GM18951 (cell line): Measurements from ENCODE around the gene ITPR1.

Experiments
- POLR2A ChIP-seq: IDR thresholded peaks from 4 replicates; pipeline ENCODE4 v1.6.1; 2011; ENCODE audit warnings: mild to moderate bottlenecking; ENCODE audit not compliant: insufficient read length, insufficient read depth; ENCODE audit errors: extremely low read depth
- in situ Hi-C: fragments of 300-500 bp; cut with MboI; formaldehyde crosslinking; loops from one replicate; pipeline ENCODE4 v1.12.0; 2022; ENCODE audit warnings: low sequenced_read_pairs, mixed read lengths, inconsistent platforms; ENCODE audit not compliant: unreplicated experiment

The ITPR1 gene

DNA sequence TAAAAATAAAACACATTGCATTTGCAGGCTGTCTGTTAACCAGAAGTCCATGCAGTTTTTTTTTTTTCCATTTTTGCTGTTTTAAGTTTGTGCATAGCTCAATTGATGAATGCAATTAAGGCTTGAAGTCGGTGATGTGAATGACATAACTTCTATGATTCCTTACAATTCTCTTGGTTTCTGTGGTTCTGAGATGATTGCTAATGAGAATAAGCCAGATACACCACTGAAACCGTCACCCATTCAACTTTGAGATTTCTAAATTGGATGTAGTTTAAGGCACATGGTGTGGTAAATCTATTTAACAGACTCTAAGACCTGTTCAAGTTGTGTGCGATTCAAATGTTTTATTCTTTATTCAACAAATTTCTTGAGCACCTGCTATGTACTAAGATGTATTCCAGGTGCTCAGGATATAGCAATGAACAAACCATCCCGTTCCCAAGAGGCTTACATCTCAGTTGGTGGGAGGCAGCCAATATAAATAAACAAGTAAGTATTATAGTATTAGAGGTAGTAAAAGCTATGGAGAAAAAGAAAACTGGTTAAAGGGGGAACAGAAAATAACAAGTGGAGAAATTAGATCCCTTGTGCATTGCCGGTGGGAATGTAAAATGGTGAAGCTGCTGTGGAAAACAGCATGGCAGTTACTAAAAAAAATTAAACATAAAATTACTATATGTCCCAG, 4.0 kb downstream of the ITPR1 start:
- in situ Hi-C loops, result no loop called here
- TF ChIP-seq POLR2A, result no peak

DNA sequence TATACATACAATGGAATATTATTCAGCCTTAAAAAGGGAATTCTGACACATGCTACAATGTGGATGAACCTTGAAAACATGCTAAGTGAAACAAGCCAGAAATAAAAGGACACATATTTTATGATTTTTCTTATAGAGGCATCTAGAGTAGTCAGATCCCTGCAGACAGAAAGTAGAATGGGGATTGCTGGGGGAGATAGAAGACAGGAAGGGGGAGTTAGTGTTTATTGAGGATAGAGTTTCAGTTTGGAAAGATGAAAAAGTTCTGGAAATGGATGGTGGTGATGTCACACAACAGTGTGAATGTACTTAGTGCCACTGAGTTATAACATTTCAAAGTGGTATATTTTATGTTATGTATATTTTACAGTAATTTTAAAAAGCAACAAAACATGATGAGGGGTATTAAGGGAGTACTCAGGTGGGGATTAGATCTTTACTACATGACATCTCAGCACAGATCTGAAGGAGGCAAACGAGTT, 4.7 kb downstream of the ITPR1 start:
- TF ChIP-seq POLR2A, result no peak
- in situ Hi-C loops, result no loop called here

DNA sequence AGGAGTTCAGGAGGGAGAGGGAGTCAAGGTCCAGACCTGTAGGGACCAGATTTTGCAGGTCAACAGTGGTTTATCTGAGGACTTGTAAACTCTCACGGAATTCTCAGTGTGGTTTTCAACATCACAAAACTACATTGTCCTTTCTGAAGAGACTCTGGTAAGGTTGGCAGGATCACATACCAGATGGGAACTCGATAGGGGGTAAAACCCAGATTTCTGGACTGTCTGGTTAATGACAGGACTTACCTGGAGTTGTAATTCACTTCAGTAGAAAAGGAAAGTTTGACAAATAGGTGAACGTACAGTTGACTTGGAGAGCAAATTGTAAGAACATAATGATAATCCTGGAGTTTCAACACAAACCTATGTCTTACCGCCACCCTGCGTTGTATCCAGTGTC, 5.3 kb downstream of the ITPR1 start:
- in situ Hi-C loops, result no loop called here
- TF ChIP-seq POLR2A, result no peak

DNA sequence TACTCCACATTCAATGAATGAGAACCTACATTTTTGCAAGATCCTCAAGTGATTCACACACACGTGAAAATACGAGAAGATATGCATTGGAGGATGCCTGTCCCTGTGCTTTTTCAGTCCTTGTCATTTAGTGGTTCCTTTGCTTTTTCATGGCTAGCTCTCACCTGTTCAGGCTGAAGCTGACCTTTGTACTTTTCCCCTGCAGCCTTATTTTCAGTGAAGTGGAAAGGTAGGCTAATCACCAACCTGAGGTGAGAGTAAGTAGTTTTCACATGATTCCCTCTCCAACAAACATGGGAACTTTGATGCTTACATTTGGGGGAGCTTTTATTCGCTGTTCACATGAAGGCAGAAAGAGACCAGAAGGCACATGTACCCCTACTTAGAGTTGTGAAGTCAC, 8.3 kb downstream of the ITPR1 start:
- in situ Hi-C loops, result no loop called here

DNA sequence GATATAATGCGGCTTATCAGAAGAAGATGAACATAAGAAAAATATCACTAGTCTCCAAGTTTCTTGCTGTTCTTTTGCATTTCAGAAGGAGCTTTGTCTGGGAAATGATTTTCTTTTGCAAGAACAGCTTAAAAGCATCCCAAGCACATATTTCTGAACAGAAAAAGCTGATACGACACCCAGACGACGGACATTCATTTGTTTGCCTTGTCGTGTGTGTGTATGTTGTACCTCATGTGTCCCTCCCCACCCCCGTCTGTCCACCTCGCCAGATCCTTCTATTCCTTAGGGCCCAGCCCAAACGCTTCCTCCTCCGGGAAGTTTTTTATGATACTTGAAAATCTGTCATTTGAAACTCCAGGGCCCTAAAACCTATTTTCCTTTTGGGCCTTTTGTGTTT, 8.8 kb downstream of the ITPR1 start:
- TF ChIP-seq POLR2A, result no peak
- in situ Hi-C loops, result no loop called here

More for the DNA sequence above, 8.3 kb downstream of the ITPR1 start:
- no peak for TF ChIP-seq POLR2A

DNA sequence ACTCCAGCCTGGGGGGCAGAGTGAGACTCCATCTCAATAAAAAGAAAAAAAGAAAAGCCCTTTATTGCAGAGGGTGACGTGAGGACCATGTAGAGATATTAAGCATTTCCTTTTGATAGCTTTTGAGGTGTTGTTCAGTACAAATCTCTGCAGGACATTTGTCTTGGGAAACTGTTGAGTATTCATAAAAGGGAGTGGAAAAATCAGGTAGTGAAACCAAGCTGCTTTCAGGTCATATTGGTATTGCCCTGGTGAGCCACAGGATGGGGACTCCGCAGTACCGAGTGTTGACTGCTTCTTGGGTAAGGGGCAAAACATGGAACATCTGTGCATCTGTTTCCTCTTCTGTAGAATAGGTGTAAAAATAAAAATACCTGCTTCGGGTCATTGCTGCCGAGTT, 9.9 kb downstream of the ITPR1 start:
- no peak for TF ChIP-seq POLR2A
- in situ Hi-C loops, result no loop called here

DNA sequence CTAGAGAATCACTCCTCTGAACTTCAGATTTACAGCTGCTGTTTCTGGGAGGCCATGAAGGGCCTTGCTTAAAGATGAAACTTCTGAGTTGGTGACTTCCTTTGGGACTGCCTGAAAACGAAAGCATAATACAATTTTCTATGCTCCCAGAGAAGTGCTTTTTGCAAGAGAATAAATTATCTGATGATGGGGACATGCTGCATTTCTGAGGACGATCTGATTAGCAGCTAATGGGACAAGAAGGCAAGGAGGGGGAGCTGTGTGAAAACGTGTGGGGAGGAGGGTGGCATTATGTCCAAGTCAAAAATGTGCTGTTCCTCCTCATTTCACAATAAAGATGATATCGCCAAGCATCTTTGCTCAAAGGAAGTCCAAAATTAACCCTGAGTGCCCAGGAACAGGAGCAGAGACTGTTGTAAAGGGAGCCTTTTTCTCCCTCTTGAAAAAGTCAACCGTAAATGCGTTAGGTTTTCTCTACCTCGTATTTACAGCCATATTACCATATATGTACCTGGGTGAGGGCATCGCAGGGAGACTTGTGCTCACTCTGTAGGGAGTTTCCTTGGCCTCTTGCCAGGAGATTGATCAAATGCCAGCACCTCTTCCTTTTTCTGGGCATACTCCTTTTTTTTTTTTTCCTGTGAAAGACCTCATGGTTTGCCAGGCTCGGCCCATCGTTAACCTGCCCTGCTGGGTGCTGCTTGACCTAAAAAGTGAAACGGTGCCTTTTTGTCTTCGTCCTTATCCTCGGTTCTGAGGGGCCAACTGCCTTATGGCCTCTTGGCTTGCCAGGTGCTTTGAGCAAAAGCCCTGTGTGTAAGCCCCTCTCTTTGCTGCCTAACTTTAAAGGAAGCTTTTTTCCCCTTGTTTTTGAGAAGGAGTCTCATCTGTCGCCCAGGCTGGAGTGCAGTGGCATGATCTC, 11.5 kb downstream of the ITPR1 start:
- in situ Hi-C loops, result no loop called here
- no peak for TF ChIP-seq POLR2A

DNA sequence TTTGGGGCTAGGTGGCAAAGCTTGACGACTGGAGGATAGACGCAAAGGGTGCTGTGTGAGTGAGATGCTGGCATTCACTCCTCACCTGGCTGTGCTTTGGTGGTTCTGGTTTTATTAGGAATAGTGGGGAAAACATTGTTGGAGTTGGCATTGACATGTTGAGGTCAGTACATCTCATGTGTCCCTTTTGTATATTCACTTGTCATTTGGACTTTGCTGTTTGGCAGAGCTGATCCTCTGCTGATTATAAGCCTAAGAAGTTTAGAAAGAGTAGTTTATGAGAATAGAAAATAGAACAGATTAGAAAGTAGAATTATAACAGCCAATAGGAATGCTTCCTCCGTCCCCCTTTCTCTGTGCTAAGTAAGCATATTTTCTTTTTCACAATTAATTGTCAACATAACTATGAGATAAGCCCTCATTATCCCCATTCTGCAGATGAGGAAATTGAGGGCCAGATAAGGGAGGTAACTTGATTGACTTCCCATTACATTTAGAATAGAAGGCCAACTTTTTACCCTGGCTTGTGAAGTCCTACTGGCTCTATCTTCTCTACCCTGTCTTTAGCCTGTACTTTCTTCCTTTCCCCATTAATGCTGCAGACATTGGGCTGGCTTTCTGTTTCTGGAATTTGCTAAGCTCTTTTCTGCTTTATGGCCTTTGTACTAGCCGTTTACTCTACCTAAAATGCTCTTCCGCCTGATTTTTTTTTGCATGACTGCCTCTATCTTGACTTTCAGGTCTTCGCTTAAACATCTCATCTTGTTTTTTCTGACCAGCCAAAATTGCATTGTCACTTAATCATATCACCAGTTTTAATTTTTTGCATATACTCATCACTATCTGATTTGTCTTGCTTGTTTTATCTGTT, 12.8 kb downstream of the ITPR1 start:
- no peak for TF ChIP-seq POLR2A
- in situ Hi-C loops, result no loop called here

DNA sequence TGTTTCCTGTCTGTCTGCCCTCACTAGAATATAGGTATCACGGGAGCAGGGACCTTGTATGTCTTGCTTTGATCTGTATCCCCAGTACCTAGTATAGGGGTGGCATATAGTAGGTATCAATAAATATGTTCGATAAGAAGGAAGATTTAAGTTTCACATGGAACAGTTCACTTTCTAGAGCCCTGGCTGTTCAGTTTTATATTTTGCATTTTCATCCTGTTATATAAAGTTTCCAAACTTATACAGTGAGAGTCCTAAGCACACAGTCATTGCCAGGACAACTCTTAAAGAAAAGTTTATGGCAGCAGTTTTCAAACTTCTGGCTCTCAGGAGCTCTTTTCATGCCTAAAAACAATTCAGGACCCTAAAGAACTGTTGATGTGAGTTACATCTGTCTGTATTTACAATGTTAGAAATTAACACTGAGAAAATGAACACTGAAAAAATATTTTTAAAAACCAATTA, 13.4 kb downstream of the ITPR1 start:
- in situ Hi-C loops, result no loop called here
- no peak for TF ChIP-seq POLR2A

DNA sequence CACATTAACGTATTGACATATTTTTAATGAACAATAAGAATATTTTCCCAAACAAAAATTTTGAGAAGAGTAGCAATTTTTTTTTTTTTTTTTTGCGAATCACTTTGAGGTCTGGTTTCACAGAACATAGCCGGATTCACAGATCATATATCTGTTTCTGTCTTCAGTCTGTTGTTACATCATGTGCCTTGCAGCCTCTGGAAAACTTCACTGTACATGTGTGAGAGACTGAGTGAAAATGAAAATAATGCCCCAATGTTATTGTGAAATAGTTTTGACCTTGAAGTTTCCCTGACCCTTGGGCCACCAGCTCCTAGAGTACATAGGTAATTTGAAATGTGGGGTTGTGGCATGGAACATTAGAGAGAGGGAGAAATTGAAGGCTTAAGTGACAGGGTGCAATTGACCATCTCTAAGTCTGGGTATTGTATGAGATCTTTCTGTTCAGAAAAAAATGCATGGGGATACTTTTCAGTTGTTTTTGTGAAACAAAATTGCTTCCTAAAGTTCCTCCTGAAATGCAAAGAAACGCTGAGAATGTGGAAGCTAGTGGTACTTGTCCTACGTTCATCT, 14.0 kb downstream of the ITPR1 start:
- in situ Hi-C loops, result no loop called here
- TF ChIP-seq POLR2A, result no peak

DNA sequence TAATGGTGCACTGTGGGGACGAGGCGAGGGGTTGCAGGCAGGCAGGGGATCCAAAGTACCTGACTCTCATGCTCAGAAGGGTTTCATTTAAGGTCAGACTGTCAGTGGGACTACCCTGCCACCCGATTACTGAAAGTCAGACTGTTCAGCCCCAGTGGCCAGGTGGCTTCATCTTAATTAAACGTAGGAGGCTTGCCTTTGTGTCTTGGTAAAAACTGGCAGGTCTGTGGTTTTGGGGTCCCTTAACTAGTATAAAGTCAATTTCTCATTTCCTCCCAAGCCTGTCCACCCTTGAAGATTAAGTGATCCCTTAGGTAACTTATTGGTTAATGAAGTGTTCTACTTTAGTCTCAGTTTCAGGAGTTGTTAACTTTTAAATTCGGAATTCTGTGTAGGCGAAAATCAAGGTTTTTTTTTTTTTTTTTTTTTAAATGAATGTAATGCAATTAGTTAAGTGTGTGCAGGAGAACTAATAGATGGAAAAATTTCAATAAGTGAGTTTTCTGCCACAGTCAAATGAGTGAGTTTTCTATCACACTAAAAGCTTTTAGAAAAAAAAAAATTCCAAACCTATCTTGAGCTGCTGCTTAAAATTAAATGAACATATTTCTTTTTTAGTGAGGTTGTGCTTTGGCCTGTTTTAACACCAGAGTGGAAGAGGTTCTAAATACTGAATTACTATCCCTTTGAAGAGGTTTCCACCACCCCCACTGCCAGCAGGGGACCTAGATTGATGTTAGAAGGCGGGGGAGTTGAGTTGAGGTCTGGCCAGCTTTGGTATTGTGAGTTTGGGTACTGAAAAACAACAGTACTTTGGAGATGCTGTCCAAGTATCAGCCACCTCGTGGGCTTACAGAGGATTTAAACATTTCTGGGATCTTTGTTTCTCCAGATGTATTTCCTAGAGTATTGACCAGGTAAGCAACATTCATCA, 15.2 kb downstream of the ITPR1 start:
- in situ Hi-C loops, result no loop called here
- TF ChIP-seq POLR2A, result no peak

DNA sequence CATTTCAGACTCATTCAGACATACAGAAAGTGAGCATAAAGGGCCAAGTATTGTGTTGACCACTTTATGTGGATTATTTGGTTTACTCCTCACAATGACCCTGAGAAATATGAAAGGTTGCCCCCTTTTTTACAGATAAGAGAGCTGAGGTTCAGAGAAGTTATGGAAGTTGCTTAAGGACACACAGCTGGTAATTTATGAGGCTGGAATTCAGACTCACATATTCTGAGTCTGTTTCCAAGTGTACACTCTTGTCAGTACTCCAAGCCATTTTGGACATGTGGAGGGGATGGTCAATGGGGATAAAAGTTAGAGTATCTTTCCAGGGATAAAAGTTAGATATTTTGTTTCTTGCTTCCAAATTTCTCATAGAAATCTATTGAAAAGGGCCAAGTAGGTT, 15.9 kb downstream of the ITPR1 start:
- no peak for TF ChIP-seq POLR2A
- in situ Hi-C loops, result no loop called here
